Activated CD4-positive, CD25-positive, alpha-beta regulatory T cell treated with anti-CD3 and anti-CD28 coated beads, Interleukin-2, amount 50 U/mL, for 72 hours (primary cell): Measurements from ENCODE around the gene NEDD9.

ENCODE experiments used
- DNase-seq: peaks from one replicate; pipeline ENCODE4 v3.0.0; 2021

NEDD9 gene

DNA sequence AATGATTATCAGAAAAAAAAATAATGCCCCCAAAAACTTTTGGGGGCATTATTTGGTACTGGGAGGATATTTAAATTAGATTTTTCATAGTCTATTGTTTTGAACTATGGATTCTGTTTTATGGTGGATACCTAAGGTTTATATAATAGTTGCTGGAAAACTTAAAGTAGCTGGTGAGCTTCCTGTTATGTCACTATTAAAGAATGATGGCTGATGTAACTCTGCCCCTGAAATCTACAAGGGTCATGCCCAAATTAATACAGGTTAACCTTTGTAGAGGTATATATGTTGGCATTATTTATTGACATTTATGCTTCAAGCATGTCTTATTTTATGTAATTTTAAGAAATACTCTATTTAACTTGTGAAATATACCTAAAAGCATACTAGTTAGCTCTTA lies 95.7 kb downstream of the NEDD9 start:
- DNase-seq, result no peak
